H1 (cell line): Measurements from ENCODE around the gene TSR3.

ENCODE experiments used
- EZH2 ChIP-seq: fragments of 200-600 bp; sonication (generic); IDR thresholded peaks from 2 replicates; pipeline ENCODE4 v1.7.1; 2012; ENCODE audit warnings: low read depth, mild to moderate bottlenecking, moderate library complexity, low read length, inconsistent platforms; ENCODE audit not compliant: severe bottlenecking
- KDM1A ChIP-seq: fragments of 200-600, 300-600 bp; sonication (generic); IDR thresholded peaks from 2 replicates; pipeline ENCODE4 v1.7.1; 2016; ENCODE audit warnings: mild to moderate bottlenecking, low read length, borderline replicate concordance
- POLR2A ChIP-seq, 2 experiments: IDR thresholded peaks; 1 replicate in 1 of 2; 2 replicates in 1 of 2; pipeline ENCODE4 v1.6.1; 2011; ENCODE audit warnings: low read depth in 2 of 2, low read length in 2 of 2, mild to moderate bottlenecking in 2 of 2; ENCODE audit errors: control extremely low read depth in 1 of 2
- RAD21 ChIP-seq, 2 experiments: IDR thresholded peaks in 1 of 2; conservative IDR thresholded peaks in 1 of 2; 2 replicates each; pipeline ENCODE4 v1.6.1; 2011; ENCODE audit warnings: low read depth in 2 of 2, low read length in 2 of 2, improper control_type of control experiment in 1 of 2, inconsistent platforms in 1 of 2, mild to moderate bottlenecking in 1 of 2, moderate library complexity in 1 of 2
- SIN3A ChIP-seq, 2 experiments: IDR thresholded peaks in 1 of 2; conservative IDR thresholded peaks in 1 of 2; 2 replicates each; pipeline ENCODE4 v1.6.1; 2011 to 2012; ENCODE audit warnings: low read length in 2 of 2, improper control_type of control experiment in 1 of 2, low read depth in 1 of 2, mild to moderate bottlenecking in 1 of 2
- TF ChIP-seq, protein P1 (sequence below), 3 experiments: IDR thresholded peaks; 1 replicate in 2 of 3; 2 replicates in 1 of 3; pipeline versions ENCODE4 v1.5.1 to v1.6.1; 2011; ENCODE audit warnings: low read length in 3 of 3, mild to moderate bottlenecking in 3 of 3, inconsistent platforms in 2 of 3, low read depth in 1 of 3, moderate library complexity in 1 of 3; ENCODE audit not compliant: insufficient read depth in 1 of 3; ENCODE audit errors: control extremely low read depth in 1 of 3

DNA sequence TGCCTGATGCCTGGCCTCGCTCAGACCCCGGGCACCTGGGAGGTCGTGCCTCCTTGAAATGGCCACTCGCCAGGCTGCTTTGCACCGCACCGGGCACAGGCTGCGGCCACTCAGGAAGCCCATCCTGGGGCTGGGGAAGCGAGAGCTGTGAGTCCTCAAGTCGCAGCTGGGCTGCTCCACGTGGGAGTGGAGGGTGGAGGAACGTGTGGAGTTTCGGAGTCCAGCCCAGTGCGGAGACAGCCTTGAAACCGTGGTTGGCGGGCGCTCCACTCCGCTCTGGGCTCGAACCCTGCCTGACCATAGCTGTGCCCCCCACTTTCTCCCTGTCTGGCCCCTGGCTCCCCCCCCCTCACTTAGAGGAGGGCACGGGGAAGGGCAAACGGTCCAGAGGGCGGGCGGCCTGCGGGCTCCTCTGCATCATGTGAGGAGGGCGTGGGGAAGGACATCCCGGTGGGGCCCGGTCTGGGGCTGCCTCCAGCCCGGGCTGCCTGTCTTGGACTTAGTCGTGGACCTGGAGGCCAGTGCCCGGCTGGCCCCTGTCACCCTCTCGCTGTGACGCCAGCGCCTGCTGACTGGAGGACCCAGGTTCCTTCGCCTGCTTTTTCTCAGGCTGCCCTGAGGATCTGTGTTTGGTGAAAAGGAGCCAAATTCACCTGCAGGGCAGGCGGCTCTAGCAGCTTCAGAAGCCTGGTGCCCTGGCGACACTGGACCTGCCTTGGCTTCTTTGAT lies 39.8 kb downstream of the TSR3 start:
- TF ChIP-seq, protein P1, sequence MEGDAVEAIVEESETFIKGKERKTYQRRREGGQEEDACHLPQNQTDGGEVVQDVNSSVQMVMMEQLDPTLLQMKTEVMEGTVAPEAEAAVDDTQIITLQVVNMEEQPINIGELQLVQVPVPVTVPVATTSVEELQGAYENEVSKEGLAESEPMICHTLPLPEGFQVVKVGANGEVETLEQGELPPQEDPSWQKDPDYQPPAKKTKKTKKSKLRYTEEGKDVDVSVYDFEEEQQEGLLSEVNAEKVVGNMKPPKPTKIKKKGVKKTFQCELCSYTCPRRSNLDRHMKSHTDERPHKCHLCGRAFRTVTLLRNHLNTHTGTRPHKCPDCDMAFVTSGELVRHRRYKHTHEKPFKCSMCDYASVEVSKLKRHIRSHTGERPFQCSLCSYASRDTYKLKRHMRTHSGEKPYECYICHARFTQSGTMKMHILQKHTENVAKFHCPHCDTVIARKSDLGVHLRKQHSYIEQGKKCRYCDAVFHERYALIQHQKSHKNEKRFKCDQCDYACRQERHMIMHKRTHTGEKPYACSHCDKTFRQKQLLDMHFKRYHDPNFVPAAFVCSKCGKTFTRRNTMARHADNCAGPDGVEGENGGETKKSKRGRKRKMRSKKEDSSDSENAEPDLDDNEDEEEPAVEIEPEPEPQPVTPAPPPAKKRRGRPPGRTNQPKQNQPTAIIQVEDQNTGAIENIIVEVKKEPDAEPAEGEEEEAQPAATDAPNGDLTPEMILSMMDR (IDR thresholded peaks at IDR 0.05; ENCODE audit: control extremely low read depth in 1 of 3, insufficient read depth in 1 of 3, low read depth in 1 of 3, low read length in 3 of 3), result no peak
- no peak for TF ChIP-seq EZH2
- TF ChIP-seq KDM1A, result no peak
- TF ChIP-seq POLR2A (IDR thresholded peaks at IDR 0.05; ENCODE audit: control extremely low read depth in 1 of 2, low read depth in 2 of 2, low read length in 2 of 2), result no peak
- TF ChIP-seq RAD21 (IDR thresholded peaks at IDR 0.05 in 1 of 2, conservative IDR thresholded peaks at IDR 0.05 in 1 of 2; ENCODE audit: low read depth in 2 of 2, low read length in 2 of 2), result no peak
- TF ChIP-seq SIN3A (conservative IDR thresholded peaks at IDR 0.05 in 1 of 2, IDR thresholded peaks at IDR 0.05 in 1 of 2; ENCODE audit: low read depth in 1 of 2, low read length in 2 of 2), result no peak
